ENCODE data around the gene BRAF. TPM values are rescaled to one million over a fixed set of nuclear protein-coding genes. Genes with fewer than 3 reads are reported as not detected.
A peak's percentile ranks its signal among the peaks of the same experiment; 100 is the strongest.

Gene BRAF
- total RNA-seq, 1 experiment from 2014 or later: 29.7 TPM

DNA sequence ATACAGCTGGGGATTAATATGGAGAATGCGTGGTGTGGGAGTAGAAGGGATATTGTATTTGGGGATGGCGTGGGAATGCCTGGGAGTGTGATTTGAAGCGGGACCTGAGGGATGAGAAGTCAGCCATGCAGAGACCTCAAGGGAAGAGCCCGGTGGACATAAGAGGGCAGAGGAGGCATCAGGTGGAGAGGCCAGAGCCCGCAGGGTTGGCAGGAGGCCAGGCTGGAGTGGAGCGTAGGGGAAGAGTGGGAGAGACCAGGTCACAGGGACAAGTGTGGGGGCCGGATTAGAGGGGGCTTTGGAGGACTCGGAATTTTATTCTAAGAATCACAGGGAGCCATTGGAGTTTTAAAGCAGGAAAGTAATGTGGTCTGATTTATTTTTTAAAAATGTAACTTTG lies 226.3 kb downstream of the BRAF start (continued):
- TF ChIP-seq EZH2phosphoT487 (IDR thresholded peaks at IDR 0.05; ENCODE audit: borderline replicate concordance) (no peak), TCF7L2 (IDR thresholded peaks at IDR 0.05; ENCODE audit: borderline replicate concordance, extremely low read depth, insufficient read depth, insufficient read length) (no peak)

DNA sequence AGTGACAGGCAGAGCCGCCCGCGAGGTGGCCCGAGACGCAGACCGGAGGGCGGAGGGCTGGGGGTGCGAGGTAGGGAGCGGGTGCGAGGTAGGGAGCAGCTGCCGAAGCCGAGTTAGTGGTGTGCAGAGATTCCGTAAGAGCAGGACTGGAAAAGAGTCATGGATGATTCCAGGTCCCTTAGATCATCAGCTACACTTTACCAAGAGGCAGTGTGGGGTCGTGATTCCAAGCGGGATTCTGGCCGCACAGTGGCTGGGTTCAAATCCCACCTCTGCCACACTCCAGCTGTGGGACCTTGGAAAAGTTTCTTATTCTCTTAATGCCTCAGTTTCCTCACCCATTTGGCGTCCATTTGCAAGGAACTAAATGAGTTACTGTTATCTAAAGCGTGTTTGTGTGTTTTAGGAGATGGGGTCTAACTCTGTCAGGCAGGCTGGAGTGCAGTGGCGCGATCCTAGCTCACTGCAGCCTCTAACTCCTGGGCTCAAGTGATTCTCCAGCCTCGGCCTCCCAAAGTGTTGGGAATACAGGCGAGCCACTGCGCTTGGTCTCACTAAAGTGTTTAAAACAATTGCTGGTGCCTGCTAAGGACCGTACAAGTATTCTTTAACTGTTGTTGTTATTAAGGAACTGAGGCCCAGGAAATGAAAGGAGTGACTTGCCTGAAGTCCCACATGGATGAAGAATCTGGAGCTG lies 227.1 kb downstream of the BRAF start:
- POLR2A ChIA-PET: no interaction called here
- H2AFZ ChIP-seq (ENCODE audit: low read depth, low read length, poor library complexity, severe bottlenecking): no peak overlapping the region
- H3K4me3 ChIP-seq (replicated peaks in 1 of 2; ENCODE audit: low read depth in 1 of 2, low read length in 2 of 2): peak overlapping the region; percentile 75 to 86
- BruUV-seq (replicated peaks): TSS peak; percentile 45
- H3K9ac ChIP-seq (ENCODE audit: low read length): peak overlapping the region; percentile 87
- DNase-seq (ENCODE audit: low read depth, low spot score): no peak
- H3K9me2 ChIP-seq (ENCODE audit: insufficient read depth): no peaks in the 10 kb centered on the region
- intact Hi-C loops (cut with micrococcal nuclease): no loop called here
- no peaks in the 10 kb centered on the region for H4K20me1 ChIP-seq (ENCODE audit: insufficient read depth)
- peak overlapping the region; percentile 95 for H3K27ac ChIP-seq (ENCODE audit: low read depth, low read length)
- peak overlapping the region; percentile 96 for H3K4me2 ChIP-seq (ENCODE audit: low read length)
- H3K9me3 ChIP-seq (ENCODE audit: control insufficient read depth in 1 of 2, insufficient read depth in 1 of 2, low read depth in 1 of 2, low read length in 2 of 2): no peaks in the 10 kb centered on the region
- H3K27me3 ChIP-seq (ENCODE audit: insufficient read depth, low read length): no peaks in the 10 kb centered on the region
- H3K79me2 ChIP-seq (ENCODE audit: insufficient read depth, low read length): peaks cover 57% of the 10 kb centered on the region
- TF ChIP-seq SP1 (IDR thresholded peaks at IDR 0.05; ENCODE audit: low read depth): no peak
- TF ChIP-seq, protein P1, sequence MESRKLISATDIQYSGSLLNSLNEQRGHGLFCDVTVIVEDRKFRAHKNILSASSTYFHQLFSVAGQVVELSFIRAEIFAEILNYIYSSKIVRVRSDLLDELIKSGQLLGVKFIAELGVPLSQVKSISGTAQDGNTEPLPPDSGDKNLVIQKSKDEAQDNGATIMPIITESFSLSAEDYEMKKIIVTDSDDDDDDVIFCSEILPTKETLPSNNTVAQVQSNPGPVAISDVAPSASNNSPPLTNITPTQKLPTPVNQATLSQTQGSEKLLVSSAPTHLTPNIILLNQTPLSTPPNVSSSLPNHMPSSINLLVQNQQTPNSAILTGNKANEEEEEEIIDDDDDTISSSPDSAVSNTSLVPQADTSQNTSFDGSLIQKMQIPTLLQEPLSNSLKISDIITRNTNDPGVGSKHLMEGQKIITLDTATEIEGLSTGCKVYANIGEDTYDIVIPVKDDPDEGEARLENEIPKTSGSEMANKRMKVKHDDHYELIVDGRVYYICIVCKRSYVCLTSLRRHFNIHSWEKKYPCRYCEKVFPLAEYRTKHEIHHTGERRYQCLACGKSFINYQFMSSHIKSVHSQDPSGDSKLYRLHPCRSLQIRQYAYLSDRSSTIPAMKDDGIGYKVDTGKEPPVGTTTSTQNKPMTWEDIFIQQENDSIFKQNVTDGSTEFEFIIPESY (IDR thresholded peaks at IDR 0.05; ENCODE audit: extremely low read depth, insufficient replicate concordance, low read length): no peak
- CTCF ChIA-PET: no interaction called here
- H3K36me3 ChIP-seq (ENCODE audit: control insufficient read depth in 1 of 2, insufficient read depth in 2 of 2, low read length in 2 of 2): peaks cover 0 to 4% of the 10 kb centered on the region in 2 experiments; a peak in 1 of 4 replicates
- peaks cover 4 to 20% of the 10 kb centered on the region in 2 experiments; a peak in 3 of 4 replicates for H3K4me1 ChIP-seq (ENCODE audit: control insufficient read depth in 1 of 2, insufficient read depth in 2 of 2, low read length in 2 of 2)
- RAD21 ChIA-PET (ENCODE audit: low non-redundant PET in 1 of 2, low total read pairs in 2 of 2, uncharacterized antibody in 2 of 2, unreplicated experiment in 2 of 2): no interaction called here
- no peak for ATAC-seq

Data from HCT116 (cell line).